GM10847 (cell line): Measurements from ENCODE around the gene VMP1.

Source experiments
- POLR2A ChIP-seq: IDR thresholded peaks from 2 replicates; pipeline ENCODE4 v1.6.1; 2011; ENCODE audit not compliant: insufficient read length; ENCODE audit errors: extremely low read depth

VMP1 gene

GRCh38 chr17:59837308-59838051, 130.0 kb downstream of the VMP1 start:
- TF ChIP-seq POLR2A, result peak; percentile 32

DNA sequence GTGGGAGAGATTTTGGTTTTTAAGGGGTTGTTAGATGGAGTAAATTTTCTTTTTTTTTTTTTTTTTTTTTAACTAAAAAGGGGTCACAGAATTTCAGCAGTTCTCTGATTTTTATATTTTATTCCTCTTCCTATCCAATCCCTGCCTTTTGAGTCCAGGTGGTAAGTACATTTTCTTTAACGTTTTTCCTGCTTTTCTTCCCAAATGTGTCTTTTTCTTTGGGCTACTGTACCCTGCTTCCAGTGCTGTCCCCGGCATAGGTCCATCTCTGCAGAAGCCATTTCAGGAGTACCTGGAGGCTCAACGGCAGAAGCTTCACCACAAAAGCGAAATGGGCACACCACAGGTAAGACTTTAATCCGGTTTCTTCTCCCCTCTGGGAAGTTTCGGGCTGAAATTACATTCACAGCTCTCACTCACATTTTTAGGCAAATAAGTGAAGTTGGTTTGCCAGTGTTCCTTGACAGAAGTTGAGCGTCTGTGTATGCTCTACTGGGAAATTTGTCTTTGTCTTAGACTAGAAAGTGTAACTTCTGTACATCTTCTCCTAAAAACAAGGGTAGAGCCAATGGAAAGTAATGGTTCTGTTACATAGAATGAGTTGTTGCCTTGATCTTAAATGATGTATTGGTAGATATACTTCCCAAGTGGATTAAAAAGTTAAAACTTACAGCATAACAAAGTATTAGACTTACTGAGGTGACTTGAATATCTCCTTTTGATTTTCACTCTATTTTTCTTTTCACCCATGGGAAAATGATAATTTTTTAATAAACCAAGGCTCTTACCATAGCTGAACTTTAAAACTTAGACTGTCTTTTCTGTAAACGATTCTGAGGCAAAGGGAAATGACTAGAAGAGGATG, 130.8 kb downstream of the VMP1 start:
- TF ChIP-seq POLR2A, result no peak

- TF ChIP-seq POLR2A, result peak; percentile 16
Observed at GRCh38 chr17:59839651-59840328, 132.3 kb downstream of the VMP1 start.

- peak; percentile 5 for TF ChIP-seq POLR2A
Observed at GRCh38 chr17:59840329-59841090, 133.1 kb downstream of the VMP1 start.

GRCh38 chr17:59841091-59841881, 133.8 kb downstream of the VMP1 start:
- TF ChIP-seq POLR2A, result peak; percentile 13

DNA sequence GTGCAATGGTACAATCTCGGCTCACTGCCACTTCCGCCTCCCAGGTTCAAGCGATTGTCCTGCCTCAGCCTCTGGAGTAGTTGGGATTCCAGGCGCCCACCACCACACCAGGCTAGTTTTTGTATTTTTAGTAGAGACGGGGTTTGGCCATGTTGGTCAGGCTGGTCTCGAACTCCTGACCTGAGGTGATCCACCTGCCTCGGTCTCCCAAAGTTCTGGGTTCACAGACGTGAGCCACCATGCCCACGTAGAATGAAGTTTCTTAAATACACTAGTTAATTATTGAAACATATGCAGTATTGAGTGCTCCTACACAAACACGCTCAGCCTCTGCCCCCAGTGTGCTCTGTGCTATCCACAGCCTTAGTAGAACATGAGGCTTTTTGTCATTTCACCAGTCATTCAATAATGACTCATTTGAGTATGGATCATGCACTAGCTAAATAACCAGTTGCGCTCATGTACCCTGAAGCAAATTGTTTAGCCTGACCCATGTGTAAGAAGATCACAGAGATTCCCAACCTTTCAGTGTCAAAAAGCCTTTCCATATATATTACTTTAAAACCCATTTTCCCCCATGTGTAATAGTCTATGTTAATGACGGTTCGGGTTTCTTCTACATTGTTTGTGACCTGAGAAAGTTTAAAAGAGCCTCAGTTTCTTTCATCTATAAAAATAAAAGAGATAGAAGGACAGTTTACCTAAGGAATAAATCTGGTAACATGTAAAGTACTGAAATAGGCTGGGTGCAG, 135.6 kb downstream of the VMP1 start:
- TF ChIP-seq POLR2A, result peak; percentile 32

- TF ChIP-seq POLR2A, result no peak
Observed at GRCh38 chr17:59844884-59845594, 137.6 kb downstream of the VMP1 start.

GRCh38 chr17:59845595-59846393, 138.3 kb downstream of the VMP1 start:
- no peak for TF ChIP-seq POLR2A

DNA sequence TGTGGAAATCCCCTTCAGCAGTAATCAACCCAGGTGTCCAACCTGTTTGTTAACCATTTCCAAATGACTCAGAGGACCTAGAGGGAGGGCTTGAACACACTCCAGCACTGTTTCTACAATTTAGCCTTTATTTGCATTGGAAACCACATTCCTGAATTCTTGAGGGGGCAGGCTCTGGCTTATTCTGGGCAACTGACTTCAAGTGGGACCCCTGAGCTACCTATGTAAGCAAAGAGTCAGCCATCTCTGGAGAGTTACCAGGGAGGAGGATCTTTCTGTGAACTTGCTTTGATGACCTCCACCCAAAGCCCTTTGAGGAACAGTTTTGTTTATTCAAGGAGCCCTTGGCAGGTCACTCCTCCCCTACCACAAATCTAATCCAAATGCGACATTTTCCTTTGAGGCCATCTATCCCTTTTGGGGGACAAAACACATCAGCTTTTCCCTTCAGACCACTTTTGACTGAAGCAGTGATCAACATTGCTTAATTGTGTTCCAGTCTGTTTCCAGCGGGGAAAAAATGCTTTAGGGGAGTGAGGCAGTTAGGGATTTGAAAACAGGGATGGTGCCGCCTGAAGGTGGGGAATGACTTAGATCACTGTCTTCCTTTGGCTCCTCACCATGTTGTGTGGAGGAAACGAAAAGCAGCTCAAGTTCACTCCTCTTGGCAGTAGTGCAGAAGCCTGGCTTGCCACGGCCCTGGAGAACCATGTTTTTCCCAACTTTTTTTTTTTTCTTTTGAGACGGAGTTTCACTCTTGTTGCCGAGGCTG, 139.1 kb downstream of the VMP1 start:
- TF ChIP-seq POLR2A, result no peak

DNA sequence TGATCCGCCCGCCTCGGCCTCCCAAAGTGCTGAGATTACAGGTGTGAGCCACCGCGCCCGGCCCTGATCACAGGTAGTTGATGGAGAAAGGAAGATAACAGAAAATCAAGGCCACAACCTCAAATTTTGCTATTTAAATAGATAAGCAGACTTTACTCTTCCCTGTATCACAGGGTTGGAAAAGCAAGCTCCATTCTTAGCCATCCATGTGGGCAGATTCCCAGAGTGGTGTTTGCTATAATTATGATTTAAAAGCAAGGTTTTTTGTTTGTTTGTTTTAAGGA, 140.9 kb downstream of the VMP1 start:
- no peak for TF ChIP-seq POLR2A

DNA sequence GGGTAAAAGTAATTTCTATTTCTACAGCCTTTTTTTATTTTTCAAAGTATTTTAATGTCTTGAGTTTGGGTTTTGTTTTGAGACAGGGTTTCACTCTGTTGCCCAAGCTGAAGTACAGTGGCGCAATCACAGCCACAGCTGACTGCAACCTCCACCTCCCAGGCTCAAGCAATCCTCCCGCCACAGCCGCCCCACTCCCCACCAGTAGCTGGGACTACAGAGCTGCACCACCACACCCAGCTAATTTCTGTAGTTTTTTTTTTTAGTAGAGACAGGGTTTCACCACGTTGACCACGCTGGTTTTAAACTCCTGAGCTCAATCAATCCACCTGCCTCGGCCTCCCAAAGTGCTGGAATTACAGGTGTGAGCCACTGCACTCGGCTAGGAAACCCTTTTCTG, 141.3 kb downstream of the VMP1 start:
- TF ChIP-seq POLR2A, result no peak
